PC-9 (cell line): Measurements from ENCODE around the gene YTHDC2. TPM values are rescaled to one million over a fixed set of nuclear protein-coding genes. Genes with fewer than 3 reads are reported as not detected.
A peak's percentile ranks its signal among the peaks of the same experiment; 100 is the strongest.

ENCODE experiments used
- Bru-seq: library from RNA; stranded (reverse); fragments of 400-500 nt; gene quantifications from one replicate; lab custom pipeline; 2021; lab: Mats Ljungman, UMichigan
- BruChase-seq, 2 experiments: library from RNA; stranded (reverse); fragments of 400-500 nt; gene quantifications; one replicate each; lab custom pipeline; 2021; lab: Mats Ljungman, UMichigan
- BruUV-seq: library from RNA; stranded (reverse); fragments of 400-500 nt; replicated peaks from 2 replicates; lab custom pipeline; 2021; lab: Mats Ljungman, UMichigan
- CTCF ChIA-PET: fragments of 300-600 bp; sonication (Branson Sonifier 250); formaldehyde crosslinking; loops from one replicate; lab custom pipeline; 2022; ENCODE audit warnings: antibody characterized with exemption; lab: Charles Lee
- POLR2A ChIA-PET: fragments of 300-600 bp; sonication (Branson Sonifier 250); formaldehyde crosslinking; loops from one replicate; lab custom pipeline; 2022; ENCODE audit warnings: antibody characterized with exemption; ENCODE audit not compliant: unreplicated experiment; lab: Charles Lee
- DNase-seq, 2 experiments: peaks; one replicate each; pipeline versions ENCODE4 v3.0.0 to v3.0.0-alpha.2; 2015 to 2022; ENCODE audit warnings: mixed read lengths in 1 of 2
- H2AFZ ChIP-seq: fragments of 200-600 bp; sonication (generic); 2 replicates; pipeline ENCODE4 v1.8.1; 2017; ENCODE audit warnings: antibody characterized with exemption
- H3F3A ChIP-seq: fragments of 200-600 bp; sonication (generic); 2 replicates; pipeline ENCODE4 v1.8.1; 2017; ENCODE audit warnings: antibody characterized with exemption, mild to moderate bottlenecking, low read depth; ENCODE audit not compliant: insufficient read depth
- H3K27ac ChIP-seq: fragments of 200-600 bp; sonication (generic); 2 replicates; pipeline ENCODE4 v1.6.1; 2016; ENCODE audit warnings: mixed run types
- H3K27me3 ChIP-seq: fragments of 200-600 bp; sonication (generic); 2 replicates; pipeline ENCODE4 v1.6.1; 2016; ENCODE audit warnings: low read depth, mixed run types; ENCODE audit not compliant: insufficient read depth
- H3K36me3 ChIP-seq: fragments of 200-600 bp; sonication (generic); 2 replicates; pipeline ENCODE4 v1.6.1; 2016; ENCODE audit warnings: low read depth, mixed run types
- H3K4me1 ChIP-seq: fragments of 200-600 bp; sonication (generic); replicated peaks from 2 replicates; pipeline ENCODE4 v1.6.1; 2016; ENCODE audit warnings: mixed run types; ENCODE audit not compliant: insufficient read depth
- H3K4me2 ChIP-seq: fragments of 200-600 bp; sonication (generic); 2 replicates; pipeline ENCODE4 v1.6.1; 2017; ENCODE audit warnings: mixed run types
- H3K4me3 ChIP-seq: fragments of 200-600 bp; sonication (generic); 2 replicates; pipeline ENCODE4 v1.6.1; 2016; ENCODE audit warnings: mixed run types
- H3K79me2 ChIP-seq: fragments of 200-600 bp; sonication (generic); 2 replicates; pipeline ENCODE4 v1.6.1; 2017; ENCODE audit warnings: low read depth, mixed run types
- H3K9me2 ChIP-seq: fragments of 200-600 bp; sonication (generic); 2 replicates; pipeline ENCODE4 v1.8.1; 2017; ENCODE audit warnings: mild to moderate bottlenecking; ENCODE audit not compliant: insufficient read depth
- H3K9me3 ChIP-seq: fragments of 200-600 bp; sonication (generic); 2 replicates; pipeline ENCODE4 v1.8.1; 2016; ENCODE audit warnings: low read depth; ENCODE audit not compliant: insufficient read depth
- H4K20me1 ChIP-seq: fragments of 200-600 bp; sonication (generic); 2 replicates; pipeline ENCODE4 v1.8.1; 2017; ENCODE audit not compliant: insufficient read depth
- CTCF ChIP-seq: fragments of 200-600 bp; sonication (generic); conservative IDR thresholded peaks from 2 replicates; pipeline ENCODE4 v1.6.1; 2017; ENCODE audit warnings: mixed run types, antibody characterized with exemption, mild to moderate bottlenecking, moderate library complexity
- EZH2 ChIP-seq: fragments of 200-600 bp; sonication (generic); IDR thresholded peaks from 2 replicates; pipeline ENCODE4 v1.8.0; 2017; ENCODE audit warnings: antibody characterized with exemption, low read depth
- intact Hi-C: fragments of 100-400 bp; cut with micrococcal nuclease; formaldehyde crosslinking; loops from one replicate; pipeline ENCODE4 v1.10.0; 2022; ENCODE audit not compliant: unreplicated experiment
- long read RNA-seq: library from polyadenylated mRNA; stranded (forward); transcript quantifications from one replicate; pipeline ENCODE4 v2.0.0, GENCODE V29; 2022
- total RNA-seq: library from RNA; stranded (reverse); gene quantifications from 2 replicates; pipeline ENCODE4 v1.2.3, GENCODE V29; 2021

The YTHDC2 gene
- total RNA-seq: 14.9 and 18.6 TPM in 2 replicates
- percentile 76 among the genes with signal in this experiment for Bru-seq, nascent RNA
- percentile 78 among the genes with signal in this experiment for BruChase-seq, experiment 1, labeled RNA remaining after a 2-hour chase
- percentile 72 among the genes with signal in this experiment for BruChase-seq, experiment 2, labeled RNA remaining after a 6-hour chase
- long read RNA-seq, full-length matches to known transcripts: 2 of 7 reads
- long read RNA-seq, partial matches to known transcripts: 3 of 7 reads
- long read RNA-seq, other reads (novel, unspliced or antisense): 2 of 7 reads

GRCh38 chr5:113513384-113514288, at the start of gene YTHDC2:
YTHDC2 (plus strand) TSS chr5:113513694; CDS start chr5:113513896, 202 bp downstream.
- Histone ChIP-seq H3K9me3 (no peaks in the 10 kb centered on the region), H3K4me3 (peak within 1 kb of the TSS; percentile 81), H3K36me3 (peaks cover 10% of the 10 kb centered on the region; the same call in 1 of the 2 replicates), H3K27me3 (no peaks in the 10 kb centered on the region), H3K27ac (peak within 1 kb of the TSS; percentile 64), H2AFZ (peak within 1 kb of the TSS; percentile 93), H3K4me2 (peak within 1 kb of the TSS; percentile 100), H3K9me2 (no peaks in the 10 kb centered on the region), H3K79me2 (peaks cover 25% of the 10 kb centered on the region), H3K4me1 (peaks cover 22% of the 10 kb centered on the region), H4K20me1 (no peaks in the 10 kb centered on the region), H3F3A (peaks cover 8% of the 10 kb centered on the region; the same call in 1 of the 2 replicates)
- BruUV-seq: no TSS peak
- no peak for TF ChIP-seq CTCF
- no peak for TF ChIP-seq EZH2
- intact Hi-C loops: loop anchor here (1.0 kb wide), 3 partner anchors 24 to 517 kb away; no protein-coding TSS in a partner anchor
- peak; percentile 74 to 81 for DNase-seq
- CTCF ChIA-PET: no interaction called here
- POLR2A ChIA-PET: interaction anchor here (0.7 kb wide), 1 partner anchor 472 kb away, joined by 4 read pairs; no protein-coding TSS in a partner anchor

- no peak for DNase-seq
- ChIA-PET POLR2A (interaction anchor here (0.7 kb wide), 1 partner anchor 60 kb away, joined by 4 read pairs; no protein-coding TSS in a partner anchor), CTCF (no interaction called here)
- Histone ChIP-seq H3K36me3 (no peaks in the 10 kb centered on the region), H3K9me2 (no peaks in the 10 kb centered on the region), H3K4me2 (no peak overlapping the region), H3K4me1 (no peaks in the 10 kb centered on the region), H3K27ac (no peak overlapping the region), H4K20me1 (no peaks in the 10 kb centered on the region), H3K27me3 (no peaks in the 10 kb centered on the region), H2AFZ (no peak overlapping the region), H3F3A (no peaks in the 10 kb centered on the region), H3K79me2 (no peaks in the 10 kb centered on the region), H3K9me3 (no peaks in the 10 kb centered on the region), H3K4me3 (no peak overlapping the region)
- TF ChIP-seq EZH2 (no peak), CTCF (no peak)
- intact Hi-C loops: no loop called here
- BruUV-seq: no TSS peak
Observed at GRCh38 chr5:113474100-113474728, 39.3 kb upstream of the YTHDC2 start.

- Histone ChIP-seq H3K9me2 (no peaks in the 10 kb centered on the region), H2AFZ (no peak overlapping the region), H3K4me2 (no peak overlapping the region), H3K36me3 (no peaks in the 10 kb centered on the region), H3K9me3 (no peaks in the 10 kb centered on the region), H4K20me1 (no peaks in the 10 kb centered on the region), H3K4me3 (no peak overlapping the region), H3K79me2 (no peaks in the 10 kb centered on the region), H3K27me3 (no peaks in the 10 kb centered on the region), H3F3A (no peaks in the 10 kb centered on the region), H3K4me1 (no peaks in the 10 kb centered on the region), H3K27ac (no peak overlapping the region)
- intact Hi-C loops: no loop called here
- no peak for DNase-seq
- ChIA-PET CTCF (no interaction called here), POLR2A (no interaction called here)
- BruUV-seq: no TSS peak
- TF ChIP-seq CTCF (no peak), EZH2 (no peak)
Observed at GRCh38 chr5:113478691-113479090, 34.8 kb upstream of the YTHDC2 start.
